NCI-H1436 (cell line): ENCODE results near the gene ITGA2.
"Not testable (repeated sequence)": the region's sequence is repeated elsewhere in the genome, so short reads cannot be mapped to it uniquely, and the experiment has no call there.

Source experiments
- DNase-seq: peaks from one replicate; lab custom pipeline; 2025; lab: John Stamatoyannopoulos, UW

ITGA2 gene

GRCh38 chr5:53100606-53101005 is 111.5 kb downstream of the ITGA2 start:
- DNase-seq, result no peak

GRCh38 chr5:53105611-53106300 is 116.6 kb downstream of the ITGA2 start:
- DNase-seq, result no peak

GRCh38 chr5:53109056-53109442 is 119.9 kb downstream of the ITGA2 start:
- no peak for DNase-seq

- peak; percentile 83 for DNase-seq
These were observed 120.4 kb downstream of the ITGA2 start, which contains the start of gene MOCS2 for GRCh38 chr5:53109443-53110127. TSS of gene MOCS2 (minus strand) at chr5:53109757. CDS start at chr5:53107174, 2,583 bp downstream.

DNA sequence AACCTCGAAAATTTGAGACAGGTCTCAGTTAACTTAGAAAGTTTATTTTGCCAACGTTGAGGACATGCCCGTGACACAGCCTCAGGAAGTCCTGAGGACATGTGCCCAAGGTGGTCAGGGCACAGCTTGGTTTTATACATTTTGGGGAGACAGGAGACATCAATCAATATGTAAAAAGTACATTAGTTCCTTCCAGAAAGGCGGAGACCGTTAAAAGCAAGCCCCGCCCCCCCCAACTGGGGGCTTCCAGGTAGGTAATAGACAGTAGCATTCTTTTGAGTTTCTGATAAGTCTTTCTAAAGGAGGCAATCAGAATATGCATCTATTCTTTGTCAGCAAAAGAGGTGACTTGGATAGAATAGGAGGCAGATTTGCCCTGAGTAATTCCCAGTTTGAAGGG is 121.0 kb downstream of the ITGA2 start:
- DNase-seq, result no peak

GRCh38 chr5:53111139-53111538 is 122.0 kb downstream of the ITGA2 start:
- no peak for DNase-seq

- DNase-seq, result not testable (repeated sequence)
These were observed 123.2 kb downstream of the ITGA2 start for GRCh38 chr5:53112307-53112706.

DNA sequence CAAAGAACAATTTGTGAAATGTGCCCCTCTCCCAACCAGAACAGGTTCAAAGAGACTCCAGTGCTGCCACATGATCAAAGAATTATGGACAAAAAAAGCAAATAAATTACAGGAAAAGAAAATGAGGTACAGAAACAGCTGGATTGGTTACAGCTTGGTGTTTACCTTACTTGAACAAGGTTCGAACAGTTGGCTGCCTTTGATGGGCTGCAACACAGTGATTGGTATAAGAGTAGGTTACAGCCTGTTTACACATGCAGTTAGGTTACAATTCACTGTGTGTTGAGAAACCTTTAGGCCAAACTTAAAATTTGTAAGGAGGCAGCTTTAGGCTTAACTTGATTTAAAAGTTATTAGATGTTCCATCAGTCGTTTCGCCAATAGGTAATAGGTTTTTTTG is 123.8 kb downstream of the ITGA2 start:
- DNase-seq, result no peak

DNA sequence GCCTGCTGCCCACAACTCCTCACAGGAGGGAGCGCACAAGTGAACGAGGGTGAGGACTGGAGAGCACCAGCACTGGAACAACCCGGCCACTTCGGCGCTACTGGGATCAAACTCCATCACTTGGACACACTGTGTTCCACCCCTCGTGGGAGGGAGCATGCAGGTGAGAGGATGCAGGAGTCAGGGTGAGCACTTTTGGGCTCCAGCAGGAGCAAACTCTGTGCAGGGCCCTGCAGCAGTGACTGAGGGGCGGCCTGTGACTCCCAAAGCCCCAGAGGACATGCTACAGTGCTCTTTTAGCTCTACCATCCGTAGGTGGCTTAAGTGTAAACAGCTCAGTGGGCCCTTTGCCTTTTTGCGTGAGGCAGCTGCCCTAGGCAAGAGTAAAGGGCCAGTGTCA is 124.8 kb downstream of the ITGA2 start:
- no peak for DNase-seq

DNA sequence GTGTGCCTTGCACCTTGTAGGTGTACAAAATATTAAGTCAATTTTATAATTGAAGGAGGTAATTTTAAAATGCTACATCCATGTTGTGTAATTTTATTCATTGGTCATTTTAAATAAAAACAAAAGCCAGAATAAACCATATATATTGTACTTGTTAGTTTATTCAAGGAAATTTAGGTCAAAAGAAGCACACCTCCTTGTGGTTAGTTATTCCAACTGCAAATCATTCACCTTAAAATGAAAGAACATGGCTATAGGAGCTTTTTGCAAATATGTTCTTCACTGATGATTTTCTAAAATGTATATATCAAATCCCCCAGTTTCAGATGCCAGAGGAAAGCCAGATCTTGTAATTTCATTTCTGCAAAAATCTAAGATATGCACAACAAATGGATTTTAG is 125.8 kb downstream of the ITGA2 start:
- DNase-seq, result no peak

DNA sequence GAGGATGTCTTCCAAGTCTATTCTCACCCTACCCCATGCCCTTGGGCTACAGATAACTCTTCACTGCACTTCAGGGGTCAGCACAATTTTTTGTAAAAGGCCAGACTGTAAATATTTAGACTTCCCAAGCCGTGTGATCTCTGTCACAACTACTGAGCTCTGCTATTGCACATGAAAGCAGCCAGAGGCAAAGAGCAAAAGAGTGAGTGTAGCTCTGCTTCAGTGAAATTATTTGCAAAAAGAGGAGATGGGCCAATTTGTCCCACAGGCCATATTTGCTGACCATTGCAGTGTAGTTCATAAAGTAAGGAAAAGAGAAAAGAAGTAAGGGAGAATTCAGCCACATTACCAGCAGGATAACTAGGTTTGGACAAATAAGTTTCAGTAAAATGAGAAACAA is 127.4 kb downstream of the ITGA2 start:
- no peak for DNase-seq

DNA sequence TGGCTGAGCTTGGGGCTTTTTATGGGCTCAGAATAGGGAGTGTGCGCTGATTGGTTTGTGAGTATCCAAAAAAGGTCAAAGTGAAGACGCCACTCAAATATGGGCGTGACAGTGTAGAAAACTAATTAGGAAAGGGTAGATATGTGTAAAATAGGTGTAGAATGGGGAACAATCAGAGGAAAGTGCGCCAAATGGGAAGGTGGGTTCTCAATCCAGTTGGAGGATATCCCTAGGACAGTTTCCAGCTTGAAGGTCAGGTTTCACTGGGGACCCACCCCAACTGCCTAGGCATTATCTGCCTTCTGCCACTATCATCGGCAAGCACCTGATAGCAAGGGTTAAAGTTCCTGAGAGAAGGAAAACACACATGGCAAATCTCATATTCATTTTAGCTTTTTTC is 129.7 kb downstream of the ITGA2 start:
- no peak for DNase-seq

GRCh38 chr5:53120165-53120564 is 131.0 kb downstream of the ITGA2 start:
- DNase-seq, result no peak

DNA sequence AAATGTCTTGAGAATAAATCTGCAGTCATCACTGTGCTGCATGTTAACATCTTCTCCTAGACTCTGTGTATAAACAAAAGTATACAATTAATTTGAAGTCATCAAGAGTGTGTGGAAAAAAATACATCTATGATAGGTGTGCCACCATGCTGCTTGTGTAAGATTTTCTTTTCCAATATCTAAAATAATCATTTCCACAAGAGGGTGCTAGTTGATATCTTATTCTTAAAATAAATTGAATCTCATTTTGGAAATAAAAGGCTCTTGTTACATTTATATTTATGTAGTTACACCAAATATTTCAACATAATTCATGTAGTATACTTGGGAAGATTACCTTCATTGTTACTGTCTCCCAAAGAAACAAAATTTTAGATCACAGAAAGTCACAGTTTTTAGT is 134.6 kb downstream of the ITGA2 start:
- no peak for DNase-seq

GRCh38 chr5:53126521-53126920 is 137.4 kb downstream of the ITGA2 start:
- DNase-seq, result no peak

DNA sequence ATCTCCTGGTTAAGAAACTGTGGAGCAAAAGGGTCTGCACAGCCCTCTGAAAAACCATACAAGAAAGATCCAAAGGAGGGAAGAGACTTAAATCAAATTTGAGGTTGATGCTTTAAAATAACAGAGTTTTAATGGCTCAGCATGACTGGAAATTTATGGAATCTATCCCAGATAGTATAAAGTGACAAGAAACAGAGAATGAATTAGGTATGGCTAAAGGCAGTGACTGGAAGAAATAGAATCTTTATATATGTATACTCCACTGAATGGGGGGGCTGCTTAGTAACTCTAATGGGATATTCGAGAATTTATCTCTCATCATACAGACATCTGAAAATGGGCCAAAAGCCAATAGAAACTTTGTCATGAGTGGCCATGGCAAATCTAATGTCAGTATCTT is 138.0 kb downstream of the ITGA2 start:
- no peak for DNase-seq

- no peak for DNase-seq
These were observed 139.3 kb downstream of the ITGA2 start for GRCh38 chr5:53128481-53128880.

DNA sequence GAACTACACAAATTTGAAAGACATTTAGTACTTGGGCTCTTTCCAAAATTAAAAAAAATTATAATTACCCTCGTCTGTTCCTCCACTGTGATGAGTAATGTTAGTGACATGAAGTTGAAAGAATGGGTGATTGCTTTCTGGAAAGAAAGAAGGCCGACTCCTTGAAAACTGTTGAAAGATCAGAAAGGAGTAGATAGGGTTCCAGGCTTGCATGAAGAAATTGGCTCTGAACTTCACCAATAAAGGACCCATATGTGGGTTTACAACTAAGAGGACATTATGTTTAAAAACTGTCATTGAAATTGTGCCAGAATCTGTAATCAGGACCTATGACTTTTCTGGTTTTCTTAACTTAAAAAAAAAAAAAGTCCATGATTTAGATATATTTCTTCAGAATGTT is 141.1 kb downstream of the ITGA2 start:
- DNase-seq, result no peak

- DNase-seq, result no peak
These were observed 143.9 kb downstream of the ITGA2 start for GRCh38 chr5:53133020-53133419.
